Measurements from ENCODE around the gene L3MBTL4.

L3MBTL4 gene

GRCh38 chr18:5998907-5999306 lies 415.8 kb downstream of the L3MBTL4 start:
- H3K9ac ChIP-seq (ENCODE audit: low read length) = no peak overlapping the region
- H3K4me3 ChIP-seq (ENCODE audit: low read length) = no peak overlapping the region
- H3K23ac ChIP-seq (ENCODE audit: low read length) = no peak overlapping the region
- no peak overlapping the region for H2BK120ac ChIP-seq (ENCODE audit: low read depth, low read length)
- no peak overlapping the region for H2BK15ac ChIP-seq (replicated peaks; ENCODE audit: low read depth)
- H4K5ac ChIP-seq (ENCODE audit: low read length) = no peak overlapping the region
- H3K79me1 ChIP-seq (ENCODE audit: low read length) = no peaks in the 10 kb centered on the region
- H2BK5ac ChIP-seq (ENCODE audit: low read length) = no peak overlapping the region
- no peak for DNase-seq
- H4K8ac ChIP-seq (ENCODE audit: low read depth, low read length) = no peak overlapping the region
- no peaks in the 10 kb centered on the region for H3K27me3 ChIP-seq (ENCODE audit: insufficient read depth, low read length, poor library complexity)
- no peaks in the 10 kb centered on the region for H3K36me3 ChIP-seq (ENCODE audit: control insufficient read depth, insufficient read depth, low read length)
- H3K18ac ChIP-seq (ENCODE audit: low read length) = no peak overlapping the region
- peak overlapping the region; percentile 76 for H3K4ac ChIP-seq (ENCODE audit: low read depth, low read length)
- no peaks in the 10 kb centered on the region for H3K79me2 ChIP-seq (ENCODE audit: control insufficient read depth, insufficient read depth, low read length)
- no peak overlapping the region for H3K27ac ChIP-seq (ENCODE audit: low read depth, low read length)
- H2AK5ac ChIP-seq (ENCODE audit: low read length) = peak overlapping the region; percentile 20
- no peak overlapping the region for H3K56ac ChIP-seq (ENCODE audit: low read length)
- peaks cover 12% of the 10 kb centered on the region for H3K4me1 ChIP-seq (ENCODE audit: control insufficient read depth, low read depth, low read length)
- H3K4me2 ChIP-seq (ENCODE audit: low read length) = no peak overlapping the region

DNA sequence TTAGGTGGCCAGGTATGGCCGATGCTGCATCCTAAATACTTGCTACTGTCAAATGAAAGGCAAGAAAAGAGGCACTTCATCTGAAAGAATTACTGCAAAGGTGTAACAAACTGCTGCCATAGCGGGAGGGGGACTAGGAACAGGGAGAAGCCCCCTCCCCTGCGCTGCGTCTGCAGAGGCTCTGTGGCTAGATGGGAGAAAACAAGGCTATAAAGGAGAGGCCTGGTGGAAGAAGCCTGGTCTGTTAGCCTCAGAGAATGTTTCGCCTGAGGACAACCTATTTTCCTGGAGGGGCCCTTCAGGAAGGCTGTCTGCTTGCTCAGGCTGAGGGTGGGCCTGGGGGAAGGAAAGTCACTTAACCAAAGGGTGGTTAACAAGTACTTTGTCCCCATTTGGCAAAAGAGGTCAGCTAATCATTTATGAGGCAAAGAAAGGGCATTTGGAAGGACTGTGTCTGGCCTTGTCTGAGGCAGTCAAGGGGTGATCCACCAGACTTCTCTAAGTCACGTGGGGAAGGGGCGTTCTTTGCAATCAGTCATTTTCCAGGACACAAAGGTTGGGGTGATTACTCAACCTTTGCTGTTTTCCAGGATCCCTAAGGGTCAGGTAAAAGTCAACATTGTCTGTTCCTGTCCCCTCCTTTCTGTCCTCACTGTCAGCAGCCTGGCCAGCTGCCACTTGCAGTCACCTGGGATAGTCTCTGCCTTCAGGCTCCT lies 416.4 kb downstream of the L3MBTL4 start:
- DNase-seq = peak; percentile 34
- WGBS (ENCODE audit: extremely low coverage, insufficient coverage, low lambda C conversion rate) = no CpG with 5 or more reads among the region's 7 CpGs

DNA sequence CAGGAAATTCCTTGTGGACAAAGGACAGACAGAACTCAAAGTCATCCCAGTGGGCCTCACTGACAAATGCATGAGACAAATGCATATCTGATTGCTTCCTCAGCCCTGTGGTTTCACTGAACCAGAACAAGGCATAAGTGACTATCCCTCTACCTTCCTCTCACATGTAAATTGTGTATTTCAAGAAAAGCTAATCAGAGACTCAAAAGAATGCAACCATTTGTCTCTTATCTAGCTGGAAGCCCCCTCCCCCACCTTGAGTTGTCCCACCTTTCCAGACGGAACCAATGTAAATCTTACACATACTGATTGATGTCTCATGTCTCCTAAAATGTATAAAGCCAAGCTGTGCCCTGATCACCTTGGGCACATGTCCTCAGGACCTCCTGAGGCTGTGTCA lies 417.4 kb downstream of the L3MBTL4 start:
- Histone ChIP-seq H3K18ac (ENCODE audit: low read length) (no peak overlapping the region), H3K9ac (ENCODE audit: low read length) (no peak overlapping the region), H2AK5ac (ENCODE audit: low read length) (no peak overlapping the region), H3K4ac (ENCODE audit: low read depth, low read length) (no peak overlapping the region), H3K36me3 (ENCODE audit: control insufficient read depth, insufficient read depth, low read length) (no peaks in the 10 kb centered on the region), H3K4me2 (ENCODE audit: low read length) (no peak overlapping the region), H4K5ac (ENCODE audit: low read length) (no peak overlapping the region), H3K4me1 (ENCODE audit: control insufficient read depth, low read depth, low read length) (peaks cover 12% of the 10 kb centered on the region), H3K79me1 (ENCODE audit: low read length) (no peaks in the 10 kb centered on the region), H4K8ac (ENCODE audit: low read depth, low read length) (no peak overlapping the region), H3K4me3 (ENCODE audit: low read length) (no peak overlapping the region), H3K27me3 (ENCODE audit: insufficient read depth, low read length, poor library complexity) (no peaks in the 10 kb centered on the region), H2BK5ac (ENCODE audit: low read length) (peak overlapping the region; percentile 89), H3K23ac (ENCODE audit: low read length) (no peak overlapping the region), H3K27ac (ENCODE audit: low read depth, low read length) (peak overlapping the region; percentile 17), H2BK15ac (replicated peaks; ENCODE audit: low read depth) (no peak overlapping the region), H2BK120ac (ENCODE audit: low read depth, low read length) (no peak overlapping the region), H3K56ac (ENCODE audit: low read length) (no peak overlapping the region), H3K79me2 (ENCODE audit: control insufficient read depth, insufficient read depth, low read length) (no peaks in the 10 kb centered on the region)
- peak; percentile 94 for DNase-seq
- WGBS (ENCODE audit: extremely low coverage, insufficient coverage, low lambda C conversion rate) = no CpG with 5 or more reads among the region's 1 CpG

More for the DNA sequence above, 416.4 kb downstream of the L3MBTL4 start:
- peak overlapping the region; percentile 1 for H4K5ac ChIP-seq (ENCODE audit: low read length)
- no peak overlapping the region for H3K4me2 ChIP-seq (ENCODE audit: low read length)
- no peak overlapping the region for H2BK15ac ChIP-seq (replicated peaks; ENCODE audit: low read depth)
- H3K36me3 ChIP-seq (ENCODE audit: control insufficient read depth, insufficient read depth, low read length) = no peaks in the 10 kb centered on the region
- peak overlapping the region; percentile 88 for H2AK5ac ChIP-seq (ENCODE audit: low read length)
- H3K4ac ChIP-seq (ENCODE audit: low read depth, low read length) = peak overlapping the region; percentile 83
- H2BK120ac ChIP-seq (ENCODE audit: low read depth, low read length) = peak overlapping the region; percentile 66
- H3K79me1 ChIP-seq (ENCODE audit: low read length) = no peaks in the 10 kb centered on the region
- peaks cover 12% of the 10 kb centered on the region for H3K4me1 ChIP-seq (ENCODE audit: control insufficient read depth, low read depth, low read length)
- peak overlapping the region; percentile 66 for H3K56ac ChIP-seq (ENCODE audit: low read length)
- H3K23ac ChIP-seq (ENCODE audit: low read length) = peak overlapping the region; percentile 54
- no peaks in the 10 kb centered on the region for H3K27me3 ChIP-seq (ENCODE audit: insufficient read depth, low read length, poor library complexity)
- H3K18ac ChIP-seq (ENCODE audit: low read length) = peak overlapping the region; percentile 44
- no peak overlapping the region for H3K27ac ChIP-seq (ENCODE audit: low read depth, low read length)
- no peaks in the 10 kb centered on the region for H3K79me2 ChIP-seq (ENCODE audit: control insufficient read depth, insufficient read depth, low read length)
- H3K9ac ChIP-seq (ENCODE audit: low read length) = peak overlapping the region; percentile 0
- no peak overlapping the region for H3K4me3 ChIP-seq (ENCODE audit: low read length)
- H2BK5ac ChIP-seq (ENCODE audit: low read length) = peak overlapping the region; percentile 89
- no peak overlapping the region for H4K8ac ChIP-seq (ENCODE audit: low read depth, low read length)

GRCh38 chr18:5995626-5996025 lies 419.1 kb downstream of the L3MBTL4 start:
- Histone ChIP-seq H3K79me2 (ENCODE audit: control insufficient read depth, insufficient read depth, low read length) (no peaks in the 10 kb centered on the region), H2BK5ac (ENCODE audit: low read length) (peak overlapping the region; percentile 39), H3K27me3 (ENCODE audit: insufficient read depth, low read length, poor library complexity) (no peaks in the 10 kb centered on the region), H3K23ac (ENCODE audit: low read length) (no peak overlapping the region), H2BK15ac (replicated peaks; ENCODE audit: low read depth) (no peak overlapping the region), H3K4me1 (ENCODE audit: control insufficient read depth, low read depth, low read length) (peaks cover 12% of the 10 kb centered on the region), H3K4me3 (ENCODE audit: low read length) (no peak overlapping the region), H3K79me1 (ENCODE audit: low read length) (no peaks in the 10 kb centered on the region), H2BK120ac (ENCODE audit: low read depth, low read length) (no peak overlapping the region), H3K56ac (ENCODE audit: low read length) (peak overlapping the region; percentile 54), H3K36me3 (ENCODE audit: control insufficient read depth, insufficient read depth, low read length) (no peaks in the 10 kb centered on the region), H4K8ac (ENCODE audit: low read depth, low read length) (peak overlapping the region; percentile 70), H3K4ac (ENCODE audit: low read depth, low read length) (no peak overlapping the region), H4K5ac (ENCODE audit: low read length) (peak overlapping the region; percentile 81), H2AK5ac (ENCODE audit: low read length) (peak overlapping the region; percentile 71), H3K4me2 (ENCODE audit: low read length) (no peak overlapping the region), H3K18ac (ENCODE audit: low read length) (no peak overlapping the region), H3K27ac (ENCODE audit: low read depth, low read length) (no peak overlapping the region), H3K9ac (ENCODE audit: low read length) (no peak overlapping the region)
- DNase-seq = no peak
- WGBS (ENCODE audit: extremely low coverage, insufficient coverage, low lambda C conversion rate) = no CpG with 5 or more reads among the region's 4 CpGs

GRCh38 chr18:5993938-5994337 lies 420.8 kb downstream of the L3MBTL4 start:
- Histone ChIP-seq H3K79me2 (ENCODE audit: control insufficient read depth, insufficient read depth, low read length) (no peaks in the 10 kb centered on the region), H2BK5ac (ENCODE audit: low read length) (no peak overlapping the region)
- WGBS (ENCODE audit: extremely low coverage, insufficient coverage, low lambda C conversion rate) = no CpG with 5 or more reads among the region's 9 CpGs

GRCh38 chr18:5992381-5992780 lies 422.3 kb downstream of the L3MBTL4 start:
- Histone ChIP-seq H3K36me3 (ENCODE audit: control insufficient read depth, insufficient read depth, low read length) (no peaks in the 10 kb centered on the region), H3K27me3 (ENCODE audit: insufficient read depth, low read length, poor library complexity) (no peaks in the 10 kb centered on the region)
- DNase-seq = no peak

More at GRCh38 chr18:5993938-5994337, 420.8 kb downstream of the L3MBTL4 start:
- no peak overlapping the region for H3K18ac ChIP-seq (ENCODE audit: low read length)
- H4K5ac ChIP-seq (ENCODE audit: low read length) = no peak overlapping the region
- H4K8ac ChIP-seq (ENCODE audit: low read depth, low read length) = no peak overlapping the region
- no peaks in the 10 kb centered on the region for H3K27me3 ChIP-seq (ENCODE audit: insufficient read depth, low read length, poor library complexity)
- peaks cover 12% of the 10 kb centered on the region for H3K4me1 ChIP-seq (ENCODE audit: control insufficient read depth, low read depth, low read length)
- no peak overlapping the region for H2BK120ac ChIP-seq (ENCODE audit: low read depth, low read length)
- no peak overlapping the region for H3K4me3 ChIP-seq (ENCODE audit: low read length)
- H2AK5ac ChIP-seq (ENCODE audit: low read length) = no peak overlapping the region
- H3K23ac ChIP-seq (ENCODE audit: low read length) = no peak overlapping the region
- H3K27ac ChIP-seq (ENCODE audit: low read depth, low read length) = no peak overlapping the region
- DNase-seq = no peak
- no peaks in the 10 kb centered on the region for H3K79me1 ChIP-seq (ENCODE audit: low read length)
- no peak overlapping the region for H3K4me2 ChIP-seq (ENCODE audit: low read length)
- H3K36me3 ChIP-seq (ENCODE audit: control insufficient read depth, insufficient read depth, low read length) = no peaks in the 10 kb centered on the region
- no peak overlapping the region for H3K4ac ChIP-seq (ENCODE audit: low read depth, low read length)
- no peak overlapping the region for H3K9ac ChIP-seq (ENCODE audit: low read length)
- H2BK15ac ChIP-seq (replicated peaks; ENCODE audit: low read depth) = no peak overlapping the region
- no peak overlapping the region for H3K56ac ChIP-seq (ENCODE audit: low read length)

More at GRCh38 chr18:5992381-5992780, 422.3 kb downstream of the L3MBTL4 start:
- Histone ChIP-seq H3K79me1 (ENCODE audit: low read length) (no peaks in the 10 kb centered on the region), H3K4me1 (ENCODE audit: control insufficient read depth, low read depth, low read length) (peaks cover 7% of the 10 kb centered on the region), H3K4me2 (ENCODE audit: low read length) (no peak overlapping the region), H2BK120ac (ENCODE audit: low read depth, low read length) (no peak overlapping the region), H3K4me3 (ENCODE audit: low read length) (no peak overlapping the region), H3K27ac (ENCODE audit: low read depth, low read length) (no peak overlapping the region), H4K8ac (ENCODE audit: low read depth, low read length) (no peak overlapping the region), H3K18ac (ENCODE audit: low read length) (no peak overlapping the region), H4K5ac (ENCODE audit: low read length) (no peak overlapping the region), H2AK5ac (ENCODE audit: low read length) (no peak overlapping the region), H3K79me2 (ENCODE audit: control insufficient read depth, insufficient read depth, low read length) (no peaks in the 10 kb centered on the region), H2BK5ac (ENCODE audit: low read length) (no peak overlapping the region), H3K23ac (ENCODE audit: low read length) (no peak overlapping the region), H3K56ac (ENCODE audit: low read length) (no peak overlapping the region), H3K4ac (ENCODE audit: low read depth, low read length) (no peak overlapping the region), H2BK15ac (replicated peaks; ENCODE audit: low read depth) (no peak overlapping the region), H3K9ac (ENCODE audit: low read length) (no peak overlapping the region)
- no CpG with 5 or more reads among the region's 7 CpGs for WGBS (ENCODE audit: extremely low coverage, insufficient coverage, low lambda C conversion rate)

Data from mesendoderm (in vitro differentiated cells).